ENCODE results near the gene ADAT1. TPM values are rescaled to one million over a fixed set of nuclear protein-coding genes. Genes with fewer than 3 reads are reported as not detected.

ADAT1 gene
- total and polyA plus RNA-seq, 2 of the 13 experiments (the other 11 are each of a cell fraction or from before 2014, with no cell fraction given): 18.4 to 40.8 TPM

DNA sequence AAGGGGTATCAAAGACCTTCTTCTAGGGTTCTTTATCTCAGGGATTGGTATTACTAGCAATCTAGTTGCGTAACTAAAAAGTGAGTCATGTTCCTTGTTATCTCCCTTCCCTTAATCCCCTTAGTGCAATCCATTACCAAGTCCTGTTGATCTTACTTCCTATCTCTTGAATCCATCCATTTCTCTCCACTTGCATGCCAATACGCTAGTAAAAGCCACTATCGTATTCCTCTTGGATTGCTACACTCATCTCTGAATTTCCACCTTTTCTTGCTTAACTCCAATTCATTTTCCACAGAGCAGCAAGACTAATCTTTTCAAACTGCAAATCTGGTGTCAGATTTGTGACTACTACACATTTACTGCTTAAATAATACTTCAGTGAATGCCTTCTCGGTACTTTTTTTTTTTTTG lies 1.8 kb upstream of the ADAT1 start:
- TF ChIP-seq SMARCE1 (IDR thresholded peaks at IDR 0.05; ENCODE audit: borderline replicate concordance) (no peak), FOSL2 (CRISPR knock-in tag; IDR thresholded peaks at IDR 0.05) (peak; percentile 64), CEBPG (CRISPR knock-in tag; IDR thresholded peaks at IDR 0.05) (peak; percentile 73), CEBPB (IDR thresholded peaks at IDR 0.05; ENCODE audit: borderline replicate concordance, low read depth, low read length) (peak; percentile 85), NFIB (CRISPR knock-in tag; IDR thresholded peaks at IDR 0.05; ENCODE audit: borderline replicate concordance) (no peak), RARA (CRISPR knock-in tag; IDR thresholded peaks at IDR 0.05) (no peak), JUNB (CRISPR knock-in tag; IDR thresholded peaks at IDR 0.05; ENCODE audit: borderline replicate concordance) (0 out of 2 replicates have a peak, but pooled peaks have one; percentile 48), ZNF777 (CRISPR knock-in tag; IDR thresholded peaks at IDR 0.05) (0 out of 2 replicates have a peak, but pooled peaks have one; percentile 6), FOSL1 (CRISPR knock-in tag; IDR thresholded peaks at IDR 0.05; ENCODE audit: borderline replicate concordance) (peak; percentile 35; the same call in 1 of the 2 replicates)
- TF ChIP-seq, protein P1, sequence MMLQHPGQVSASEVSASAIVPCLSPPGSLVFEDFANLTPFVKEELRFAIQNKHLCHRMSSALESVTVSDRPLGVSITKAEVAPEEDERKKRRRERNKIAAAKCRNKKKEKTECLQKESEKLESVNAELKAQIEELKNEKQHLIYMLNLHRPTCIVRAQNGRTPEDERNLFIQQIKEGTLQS (CRISPR knock-in tag; IDR thresholded peaks at IDR 0.05): peak; percentile 35; the same call in 1 of the 2 replicates
- TF ChIP-seq, protein P2, sequence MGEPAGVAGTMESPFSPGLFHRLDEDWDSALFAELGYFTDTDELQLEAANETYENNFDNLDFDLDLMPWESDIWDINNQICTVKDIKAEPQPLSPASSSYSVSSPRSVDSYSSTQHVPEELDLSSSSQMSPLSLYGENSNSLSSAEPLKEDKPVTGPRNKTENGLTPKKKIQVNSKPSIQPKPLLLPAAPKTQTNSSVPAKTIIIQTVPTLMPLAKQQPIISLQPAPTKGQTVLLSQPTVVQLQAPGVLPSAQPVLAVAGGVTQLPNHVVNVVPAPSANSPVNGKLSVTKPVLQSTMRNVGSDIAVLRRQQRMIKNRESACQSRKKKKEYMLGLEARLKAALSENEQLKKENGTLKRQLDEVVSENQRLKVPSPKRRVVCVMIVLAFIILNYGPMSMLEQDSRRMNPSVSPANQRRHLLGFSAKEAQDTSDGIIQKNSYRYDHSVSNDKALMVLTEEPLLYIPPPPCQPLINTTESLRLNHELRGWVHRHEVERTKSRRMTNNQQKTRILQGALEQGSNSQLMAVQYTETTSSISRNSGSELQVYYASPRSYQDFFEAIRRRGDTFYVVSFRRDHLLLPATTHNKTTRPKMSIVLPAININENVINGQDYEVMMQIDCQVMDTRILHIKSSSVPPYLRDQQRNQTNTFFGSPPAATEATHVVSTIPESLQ (CRISPR knock-in tag; conservative IDR thresholded peaks at IDR 0.05): no peak
- TF ChIP-seq, protein P3, sequence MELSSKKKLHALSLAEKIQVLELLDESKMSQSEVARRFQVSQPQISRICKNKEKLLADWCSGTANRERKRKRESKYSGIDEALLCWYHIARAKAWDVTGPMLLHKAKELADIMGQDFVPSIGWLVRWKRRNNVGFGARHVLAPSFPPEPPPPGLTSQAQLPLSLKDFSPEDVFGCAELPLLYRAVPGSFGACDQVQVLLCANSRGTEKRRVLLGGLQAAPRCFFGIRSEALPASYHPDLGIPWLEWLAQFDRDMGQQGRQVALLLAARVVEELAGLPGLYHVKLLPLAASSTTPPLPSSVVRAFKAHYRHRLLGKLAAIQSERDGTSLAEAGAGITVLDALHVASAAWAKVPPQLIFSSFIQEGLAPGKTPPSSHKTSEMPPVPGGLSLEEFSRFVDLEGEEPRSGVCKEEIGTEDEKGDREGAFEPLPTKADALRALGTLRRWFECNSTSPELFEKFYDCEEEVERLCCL (CRISPR knock-in tag; IDR thresholded peaks at IDR 0.05; ENCODE audit: borderline replicate concordance): no peak

More for the DNA sequence above, 1.8 kb upstream of the ADAT1 start:
- ChIA-PET POLR2A (no interaction called here), CTCF (ENCODE audit: low intra/inter-chr PET ratio, low total read pairs) (no interaction called here)
- FAIRE-seq (no peak), ATAC-seq (no peak), DNase-seq (ENCODE audit: low spot score) (peak; percentile 41)
- H3K27me3 ChIP-seq (ENCODE audit: control insufficient read depth in 1 of 2, insufficient read depth in 2 of 2, low read length in 2 of 2): no peaks in the 10 kb centered on the region; a peak in 1 of 5 replicates
- H3K9me3 ChIP-seq (ENCODE audit: low read length): no peaks in the 10 kb centered on the region
- H4K20me1 ChIP-seq (ENCODE audit: insufficient read depth, low read length): no peaks in the 10 kb centered on the region
- WGBS (ENCODE audit: low lambda C conversion rate): 86% methylated on average over 4 of the region's 4 CpGs
- no TSS peak for BruUV-seq (replicated peaks)
- H3K79me2 ChIP-seq (ENCODE audit: insufficient read depth, low read length): peaks cover 7% of the 10 kb centered on the region
- no peak overlapping the region for H3K4me3 ChIP-seq (replicated peaks in 1 of 3; ENCODE audit: insufficient read depth in 1 of 3, low read depth in 2 of 3, low read length in 3 of 3)
- H3K9ac ChIP-seq (ENCODE audit: insufficient read depth, low read depth, low read length): no peak overlapping the region
- intact Hi-C loops (cut with micrococcal nuclease; ENCODE audit: unreplicated experiment) (loop anchor here (5.0 kb wide), 1 partner anchor 68 kb away; the partner anchor contains the start of gene TMEM231), in situ Hi-C loops (cut with HindIII; ENCODE audit: extremely low pct_ligation_motif_present, low pct_unique_long_range_greater_than_20kb) (no loop called here)
- H3K36me3 ChIP-seq (replicated peaks in 1 of 2; ENCODE audit: control insufficient read depth in 1 of 2, insufficient read depth in 2 of 2, low read length in 2 of 2): peaks cover 19 to 40% of the 10 kb centered on the region in 2 experiments
- H3K4me1 ChIP-seq (ENCODE audit: insufficient read depth, low read length): peaks cover 34% of the 10 kb centered on the region
- H3K4me2 ChIP-seq (ENCODE audit: low read depth, low read length): no peak overlapping the region
- no peak overlapping the region for H2AFZ ChIP-seq (ENCODE audit: low read length)
- no peak overlapping the region for H3K27ac ChIP-seq (ENCODE audit: extremely low read length, insufficient read depth, low read length)
